NCI-H526 treated with DMSO at 0.1 percent for 48 hours (cell line): ENCODE measurements around the gene LIMS2.
A peak's percentile ranks its signal among the peaks of the same experiment; 100 is the strongest.

ENCODE experiments used
- DNase-seq: peaks from one replicate; lab custom pipeline; 2025; lab: John Stamatoyannopoulos, UW

Gene LIMS2

GRCh38 chr2:127675331-127676261 is at the start of gene LIMS2:
Gene LIMS2, minus strand, starts transcription at chr2:127675530. Its CDS starts 506 bp downstream, at chr2:127675024.
- DNase-seq = no peak

GRCh38 chr2:127722807-127723206 is 47.5 kb upstream of the LIMS2 start:
- DNase-seq = no peak

GRCh38 chr2:127721978-127722355 is 46.6 kb upstream of the LIMS2 start:
- DNase-seq = no peak

- DNase-seq = no peak
Observed at GRCh38 chr2:127721311-127721977, 46.1 kb upstream of the LIMS2 start.

DNA sequence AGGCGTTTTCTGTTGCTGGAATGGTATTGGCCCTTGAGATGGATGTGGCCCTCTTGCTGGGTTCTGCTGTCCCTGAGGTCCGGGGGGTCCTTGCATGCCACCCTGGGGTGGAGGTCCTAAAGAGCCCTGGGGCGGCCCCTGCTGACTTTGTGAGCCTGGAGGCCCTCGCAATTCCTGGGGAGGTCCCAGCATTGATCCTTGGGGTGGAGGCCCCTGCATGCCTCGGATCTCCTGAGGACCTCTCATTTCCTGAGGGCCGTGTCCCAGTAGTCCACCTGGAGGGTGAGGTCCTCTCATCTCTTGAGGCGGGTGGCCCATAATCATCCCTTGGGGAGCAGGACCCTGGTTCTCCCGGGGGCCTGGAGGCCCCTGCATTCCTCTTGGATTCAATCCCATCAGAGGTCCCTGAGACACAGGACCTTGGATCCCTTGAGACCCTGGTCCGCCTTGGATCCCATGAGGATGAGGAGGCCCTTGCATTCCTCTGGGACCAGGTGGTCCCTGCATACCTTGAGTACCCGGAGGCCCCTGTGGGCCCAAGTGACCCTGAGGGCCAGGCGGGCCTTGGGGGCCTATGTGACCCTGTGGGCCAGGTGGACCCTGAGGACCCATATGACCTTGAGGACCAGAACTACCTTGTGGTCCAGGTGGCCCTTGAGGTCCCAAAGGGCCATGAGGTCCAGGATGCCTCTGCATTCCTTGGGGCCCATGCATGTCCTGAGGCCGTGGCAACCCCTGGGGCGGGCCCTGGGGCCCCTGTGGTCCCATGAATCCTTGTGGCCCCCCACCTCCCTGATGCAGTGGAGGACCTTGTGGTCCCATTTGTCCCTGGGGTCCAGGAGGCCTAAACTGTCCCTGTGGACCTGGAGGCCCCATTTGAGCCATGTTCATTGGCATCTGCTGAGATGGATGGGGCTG is 44.2 kb upstream of the LIMS2 start:
- no peak for DNase-seq

DNA sequence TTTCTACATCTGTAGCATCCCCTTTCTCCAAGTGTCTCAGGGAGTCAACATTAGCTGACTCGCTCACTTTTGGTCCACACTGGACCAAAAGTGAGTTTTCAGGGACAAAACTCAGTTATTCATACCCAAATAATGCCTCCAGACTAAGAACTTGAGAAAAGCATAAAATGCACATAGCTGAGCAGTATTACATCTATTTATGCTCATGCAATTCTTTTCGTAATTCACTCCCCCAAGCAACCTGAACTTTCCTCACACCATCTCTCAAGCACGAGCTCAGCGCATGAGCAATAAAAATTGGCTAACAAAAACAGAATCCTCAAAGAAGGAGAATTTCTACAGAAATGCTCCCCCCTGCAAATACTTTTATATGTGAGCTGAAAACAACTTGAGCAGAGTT is 42.9 kb upstream of the LIMS2 start:
- no peak for DNase-seq

DNA sequence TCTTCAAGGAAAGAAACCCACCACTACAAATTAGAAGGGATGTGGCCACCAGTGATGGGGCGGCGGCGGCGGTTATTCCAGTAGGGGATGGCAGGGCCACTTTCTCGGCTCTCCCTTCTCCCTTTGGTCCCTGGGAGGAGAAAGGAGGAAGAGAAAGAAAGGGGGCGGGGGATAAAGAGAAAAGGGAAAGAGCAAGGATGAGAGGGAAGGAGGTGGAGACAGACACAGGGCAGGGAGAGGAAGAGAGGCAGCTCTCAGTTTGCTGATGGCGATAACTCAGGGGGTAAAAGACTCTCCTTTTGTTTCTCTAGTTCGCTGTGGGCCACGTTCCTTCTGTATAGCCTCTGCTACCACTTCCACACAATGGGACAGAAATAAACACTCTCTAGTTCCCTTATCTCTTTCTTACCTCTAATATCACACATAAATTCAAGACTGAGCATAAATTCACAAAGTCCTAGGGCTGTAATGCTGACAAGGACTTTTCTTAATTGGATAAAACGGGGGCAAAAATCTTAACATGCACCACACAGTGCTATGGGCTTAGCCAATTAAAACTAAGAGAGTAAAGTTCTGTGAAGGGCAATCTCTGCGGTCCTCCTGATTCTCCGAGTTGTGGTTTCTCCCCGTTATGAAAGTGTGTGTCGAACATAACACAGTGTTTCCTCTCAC is 40.6 kb upstream of the LIMS2 start:
- no peak for DNase-seq

DNA sequence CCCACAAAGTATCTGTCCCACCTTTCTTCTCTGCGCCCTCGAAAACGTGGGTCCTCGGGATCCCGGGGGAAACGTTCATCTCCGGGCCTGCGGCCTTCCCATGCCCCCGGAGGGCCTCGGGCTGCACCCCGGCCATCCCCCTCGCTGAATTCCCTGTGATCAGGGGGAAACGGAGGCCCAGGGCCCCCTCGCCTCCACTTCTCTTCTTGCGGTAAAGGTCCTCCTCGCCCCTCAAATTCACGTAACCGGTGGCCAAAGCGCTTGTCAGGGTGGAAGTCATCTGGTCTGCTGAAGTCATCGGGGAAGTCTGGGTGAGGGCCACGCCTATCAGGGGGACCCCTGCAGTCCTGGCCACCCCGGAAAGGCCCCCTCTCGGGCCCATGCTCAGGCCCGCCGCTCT is 38.2 kb upstream of the LIMS2 start:
- no peak for DNase-seq

DNA sequence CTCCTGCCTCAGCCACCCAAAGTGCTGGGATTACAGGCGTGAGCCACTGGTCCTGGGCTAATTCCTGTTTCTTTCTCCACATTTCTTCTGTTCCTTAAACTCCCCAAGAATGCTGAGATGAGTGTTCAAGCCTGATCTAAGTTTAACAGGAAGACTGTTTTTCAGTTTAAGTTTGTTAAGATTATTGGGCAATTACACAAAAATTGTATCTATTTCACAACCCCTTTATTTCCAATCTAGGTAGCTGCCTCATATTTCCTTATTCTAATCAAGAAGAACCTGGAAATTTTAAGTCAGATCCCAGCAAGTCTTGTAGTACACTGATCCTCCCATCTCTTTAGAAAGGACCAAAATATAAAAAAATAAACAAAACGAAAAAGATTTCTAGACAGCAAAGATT is 37.7 kb upstream of the LIMS2 start:
- DNase-seq = no peak

GRCh38 chr2:127709336-127709735 is 34.0 kb upstream of the LIMS2 start:
- DNase-seq = no peak

DNA sequence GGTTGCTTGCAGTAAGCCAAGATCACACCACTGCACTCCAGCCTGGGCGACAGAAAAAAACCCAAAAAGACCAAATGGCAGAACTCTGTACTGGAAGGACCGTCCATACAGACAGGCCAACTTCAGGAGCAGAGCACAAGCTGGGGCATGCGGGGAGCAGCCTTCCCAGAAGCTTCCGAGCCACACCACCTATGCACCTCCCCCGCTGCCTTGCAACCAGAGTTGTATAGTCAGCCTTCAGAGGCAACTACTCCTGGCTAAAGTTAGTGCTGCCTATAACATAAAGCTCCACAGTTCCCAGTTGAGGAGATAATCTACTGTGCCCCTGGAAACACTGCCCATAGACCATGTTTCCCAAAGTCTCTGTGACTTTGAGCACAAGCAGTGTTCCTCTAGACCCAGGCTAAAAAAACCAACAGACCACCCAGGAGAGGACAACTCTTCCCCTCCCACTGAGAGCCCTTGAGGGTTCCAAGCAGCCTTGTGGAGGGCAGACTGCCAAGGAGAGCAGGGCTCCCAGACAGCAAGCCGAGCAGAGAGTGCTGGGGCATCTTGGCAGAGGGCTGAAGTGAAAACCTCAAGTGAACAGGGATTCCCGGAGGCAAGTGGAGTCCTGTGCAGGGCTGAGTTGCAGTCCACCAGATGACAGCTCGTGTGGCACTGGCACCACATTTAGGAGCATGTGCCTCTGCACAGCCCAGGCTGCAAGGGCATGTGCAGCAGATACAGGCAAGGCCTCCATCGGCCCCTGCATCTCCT is 32.7 kb upstream of the LIMS2 start:
- DNase-seq = no peak

DNA sequence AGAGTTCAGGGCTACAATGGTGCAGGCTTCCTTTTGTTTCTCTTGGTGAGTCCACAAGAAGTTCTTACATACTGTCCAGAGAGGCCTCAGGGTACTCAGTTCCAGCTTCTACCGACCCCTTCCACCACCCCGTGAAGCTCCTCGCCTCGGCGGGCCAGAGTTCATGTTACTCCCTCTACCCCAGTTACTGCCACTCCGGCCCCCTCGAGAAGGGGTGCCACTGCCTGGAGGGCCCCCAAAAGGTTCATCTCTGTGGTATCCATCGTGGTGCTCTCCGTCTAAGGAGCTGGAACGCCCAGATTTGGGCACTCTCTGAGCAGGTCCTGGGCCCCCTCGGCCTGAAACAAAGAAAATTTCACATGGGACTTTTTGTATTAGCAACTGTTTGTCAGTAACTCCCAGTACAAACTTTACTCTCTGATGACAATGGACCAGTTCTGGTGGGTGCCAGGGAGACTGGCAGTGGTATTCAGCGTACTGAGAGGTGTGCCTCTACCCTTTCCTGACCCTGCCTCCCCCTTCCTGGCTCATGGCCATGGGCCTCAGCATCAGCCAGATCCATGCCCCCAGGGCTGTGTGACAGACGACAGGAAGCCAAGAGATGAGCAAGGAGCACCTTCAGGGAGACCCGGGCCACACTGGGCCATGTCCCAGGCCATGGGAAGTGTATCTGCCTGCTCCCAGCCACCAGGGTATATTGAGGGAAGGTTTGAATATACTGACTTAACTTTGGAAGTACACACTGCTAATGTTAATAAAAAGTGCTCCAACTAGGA is 31.1 kb upstream of the LIMS2 start:
- DNase-seq = no peak

- DNase-seq = no peak
Observed at GRCh38 chr2:127705391-127706065, 30.2 kb upstream of the LIMS2 start.

DNA sequence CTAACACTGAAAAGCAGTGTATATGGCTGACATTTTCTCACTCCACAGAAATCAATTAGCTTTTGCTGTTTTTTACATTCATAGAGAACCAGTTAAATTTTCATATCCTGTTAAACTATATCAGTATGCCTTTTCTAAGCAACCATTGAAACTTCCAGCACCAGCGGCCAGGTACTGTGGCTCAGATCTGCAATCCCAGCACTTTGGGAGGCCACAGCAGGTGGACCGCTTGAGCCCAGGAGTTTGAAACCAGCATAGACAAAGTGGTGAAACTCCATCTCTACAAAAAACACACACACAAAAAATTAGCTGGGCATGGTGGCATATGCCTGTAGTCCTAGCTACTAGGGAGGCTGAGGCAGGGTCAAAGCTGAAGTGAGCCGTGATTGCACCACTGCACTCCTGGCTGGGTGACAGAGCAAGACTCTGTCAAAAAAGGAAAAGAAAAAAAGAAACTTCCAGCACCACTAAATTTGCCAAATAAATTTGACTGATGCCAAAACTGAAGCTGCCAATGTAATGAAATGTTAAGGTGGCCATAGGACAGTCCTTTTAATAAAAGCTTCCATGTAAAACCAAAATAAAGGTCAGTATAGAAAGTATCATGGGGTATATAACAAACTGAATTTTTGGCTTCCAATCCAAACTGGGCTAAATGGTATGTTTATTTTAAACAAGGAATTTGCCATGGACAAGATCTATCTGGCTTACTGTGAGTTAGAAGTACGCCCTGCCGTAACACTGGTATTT is 29.5 kb upstream of the LIMS2 start:
- DNase-seq = no peak

GRCh38 chr2:127703282-127703681 is 28.0 kb upstream of the LIMS2 start:
- DNase-seq = no peak

- no peak for DNase-seq
Observed at GRCh38 chr2:127702395-127703009, 27.2 kb upstream of the LIMS2 start.

DNA sequence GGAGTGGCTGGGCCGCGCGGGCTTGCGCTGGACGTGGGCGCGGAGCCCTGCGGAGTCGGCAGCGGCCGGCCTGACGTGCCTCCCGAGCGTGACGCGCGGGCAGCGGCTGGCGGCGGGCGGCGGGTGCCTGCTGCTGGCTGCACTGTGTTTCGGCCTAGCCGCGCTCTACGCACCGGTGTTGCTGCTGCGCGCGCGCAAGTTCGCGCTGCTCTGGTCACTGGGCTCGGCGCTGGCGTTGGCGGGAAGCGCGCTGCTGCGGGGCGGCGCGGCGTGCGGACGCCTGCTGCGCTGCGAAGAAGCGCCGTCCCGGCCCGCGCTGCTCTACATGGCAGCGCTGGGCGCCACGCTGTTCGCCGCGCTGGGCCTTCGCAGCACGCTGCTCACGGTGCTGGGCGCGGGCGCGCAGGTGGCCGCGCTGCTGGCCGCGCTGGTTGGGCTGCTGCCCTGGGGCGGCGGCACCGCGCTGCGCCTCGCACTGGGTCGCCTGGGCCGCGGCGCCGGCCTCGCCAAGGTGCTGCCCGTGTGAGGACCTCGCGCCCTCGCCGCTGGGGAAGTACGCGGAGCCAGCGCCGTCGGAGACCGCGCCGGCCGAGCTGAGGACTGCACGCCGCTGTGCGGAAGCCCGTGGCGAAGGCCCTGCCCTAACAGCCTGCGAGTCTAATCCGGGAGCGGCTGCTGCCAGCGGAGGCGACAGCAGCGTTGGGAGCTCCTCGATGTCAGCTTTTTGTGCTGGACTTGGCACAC is 26.5 kb upstream of the LIMS2 start:
- peak; percentile 72 for DNase-seq

GRCh38 chr2:127701193-127701650 is 25.9 kb upstream of the LIMS2 start, which contains the start of gene SFT2D3:
Gene SFT2D3, plus strand, starts transcription at chr2:127701497. Its CDS starts 32 bp downstream, at chr2:127701529.
- peak; percentile 92 for DNase-seq
